GM21737 (cell line): ENCODE results near the gene EBP.
"Not testable (repeated sequence)": the region's sequence is repeated elsewhere in the genome, so short reads cannot be mapped to it uniquely, and the experiment has no call there.

Source experiments
- ATAC-seq: cut with Tn5 transposase; IDR thresholded peaks from one replicate; pipeline ENCODE4 v1.9.1; 2021; ENCODE audit warnings: mild to moderate bottlenecking, moderate library complexity; ENCODE audit not compliant: unreplicated experiment

Gene EBP

DNA sequence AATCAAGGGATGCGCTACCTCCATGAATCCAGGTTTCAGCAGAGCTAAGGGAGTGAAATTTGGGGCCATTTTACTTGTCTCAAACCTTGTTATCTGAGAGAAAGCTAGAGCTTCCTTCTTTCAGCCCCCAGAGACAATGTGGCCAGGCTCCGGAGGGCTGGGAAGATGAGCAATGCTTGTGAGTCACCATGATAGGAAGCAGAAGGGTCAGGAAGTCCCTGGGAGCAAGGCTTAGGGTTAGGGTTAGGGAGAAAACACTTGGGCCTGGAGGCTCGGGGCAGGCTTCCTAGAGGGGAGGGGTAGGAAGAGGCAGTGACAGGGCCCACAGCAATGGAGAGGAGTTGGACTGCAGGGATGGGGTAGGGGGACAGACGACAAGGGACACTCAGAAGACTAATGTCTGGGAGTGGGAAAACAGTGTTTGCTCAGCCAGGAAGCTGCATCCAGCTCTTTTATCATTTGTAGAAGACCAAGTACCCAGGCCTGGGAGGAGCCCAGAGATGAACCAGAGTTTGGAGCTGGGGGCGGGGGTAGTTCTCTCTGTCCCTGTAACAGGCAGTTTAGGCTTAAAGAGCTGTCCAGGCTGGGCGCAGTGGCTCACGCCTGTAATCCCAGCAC, 29.2 kb upstream of the EBP start:
- ATAC-seq: no peak

DNA sequence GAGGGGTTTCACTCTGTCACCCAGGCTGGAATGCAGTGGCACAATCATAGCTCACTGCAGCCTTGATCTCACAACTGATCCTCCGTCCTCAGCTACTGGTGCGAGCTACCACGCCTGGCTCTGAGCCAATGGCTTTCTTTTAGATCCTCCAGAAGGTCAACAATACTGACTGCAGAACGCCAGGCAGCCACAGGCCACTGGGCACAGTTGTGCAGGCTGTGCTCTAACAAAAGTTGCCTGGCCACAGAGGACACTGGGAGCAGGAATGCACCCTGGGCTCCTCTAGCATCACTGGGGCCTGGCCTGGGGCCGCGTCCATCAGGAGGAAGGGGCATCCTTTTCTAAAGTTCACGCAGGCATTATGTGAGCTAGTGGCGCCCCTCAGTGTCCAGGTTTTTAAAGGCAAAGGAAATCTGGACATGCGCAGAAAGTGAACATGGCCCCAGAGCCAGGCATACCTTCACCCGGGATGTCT, 27.7 kb upstream of the EBP start:
- no peak for ATAC-seq

DNA sequence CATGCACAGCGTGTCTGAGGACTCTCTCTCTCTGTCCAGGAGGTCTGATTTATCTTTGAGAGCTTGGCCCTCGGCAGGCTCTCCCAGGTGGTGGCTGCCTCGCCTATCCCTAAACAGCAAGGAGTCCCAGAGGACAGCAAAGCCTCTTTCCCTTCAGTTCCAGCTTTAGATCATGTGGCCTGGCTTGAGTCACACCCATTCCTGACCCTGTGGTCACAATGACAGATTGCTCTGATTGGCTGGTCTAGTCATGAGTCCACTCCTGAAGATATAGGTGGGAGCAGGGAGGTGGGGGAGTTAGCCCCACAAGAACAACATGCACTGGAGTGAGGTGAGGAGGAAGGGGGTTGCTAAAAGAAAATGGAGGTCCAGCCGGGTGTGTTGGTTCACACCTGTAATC, 24.9 kb upstream of the EBP start:
- ATAC-seq: no peak

GRCh38 chrX:48497871-48498270, 23.7 kb upstream of the EBP start:
- ATAC-seq: no peak

DNA sequence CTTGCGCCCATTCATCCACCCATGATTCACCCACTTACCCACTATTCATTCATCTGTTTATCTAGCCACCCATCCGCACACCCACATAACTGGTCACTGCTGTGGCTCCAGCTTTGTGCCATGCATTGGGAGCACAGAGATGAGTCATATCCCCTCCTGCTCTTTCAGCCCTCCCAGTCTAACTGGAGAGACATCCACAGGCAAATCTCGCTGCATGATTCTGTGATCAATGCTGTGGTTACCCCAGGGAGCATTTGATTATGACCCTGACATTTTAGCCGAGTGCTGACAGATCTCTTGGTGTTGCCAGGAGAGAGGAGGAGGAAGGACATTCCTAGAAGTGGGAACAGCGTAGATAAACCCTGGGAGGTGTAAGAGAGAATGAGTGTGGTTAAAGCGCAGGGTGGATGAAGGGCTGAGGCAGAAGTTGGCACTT, 23.2 kb upstream of the EBP start:
- no peak for ATAC-seq

- no peak for ATAC-seq
Observed at GRCh38 chrX:48504261-48504660, 17.3 kb upstream of the EBP start.

DNA sequence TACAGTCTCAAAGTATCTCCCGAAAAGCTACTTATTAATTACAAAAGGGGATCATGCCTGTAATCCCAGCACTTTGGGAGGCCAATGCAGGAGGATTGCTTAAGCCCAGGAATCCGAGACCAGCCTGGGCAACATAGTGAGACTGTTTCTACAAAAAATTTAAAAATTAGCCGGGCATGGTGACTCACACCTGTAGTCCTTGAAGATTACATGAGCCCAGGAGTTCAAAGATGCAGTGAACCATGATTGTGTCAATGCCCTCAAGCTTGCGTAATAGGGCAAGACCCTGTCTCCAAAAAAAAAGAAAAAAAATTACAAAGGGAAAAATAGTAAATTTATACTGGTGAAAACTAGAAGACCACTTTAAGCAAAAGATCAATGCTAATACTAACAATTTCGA, 16.1 kb upstream of the EBP start:
- no peak for ATAC-seq

DNA sequence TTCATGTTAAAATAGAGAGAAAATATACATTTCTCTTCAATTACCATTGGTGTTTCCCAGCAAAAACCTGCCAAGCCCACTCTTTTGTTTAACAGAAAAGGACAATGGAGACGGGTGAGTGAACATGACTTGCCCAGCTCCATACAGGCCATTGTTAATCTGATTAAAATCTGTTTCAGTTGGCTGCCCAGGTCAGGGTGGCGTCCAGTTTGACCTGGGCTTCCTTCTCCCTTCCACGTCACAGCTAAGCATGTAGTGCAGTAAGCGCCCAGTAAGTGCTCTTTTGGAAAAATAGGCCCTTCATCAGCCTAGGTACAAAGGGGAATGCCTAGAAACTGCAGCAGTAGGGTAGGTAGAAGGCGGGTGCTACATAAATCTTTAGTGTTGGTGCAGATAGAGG, 14.4 kb upstream of the EBP start:
- no peak for ATAC-seq

- peak; percentile 73 for ATAC-seq
Observed at GRCh38 chrX:48508400-48509244, 13.0 kb upstream of the EBP start, which contains the start of gene PORCN. TSS of gene PORCN (plus strand) at chrX:48508992. CDS start at chrX:48509821, 829 bp downstream.

GRCh38 chrX:48509245-48509590, 12.4 kb upstream of the EBP start:
- no peak for ATAC-seq

DNA sequence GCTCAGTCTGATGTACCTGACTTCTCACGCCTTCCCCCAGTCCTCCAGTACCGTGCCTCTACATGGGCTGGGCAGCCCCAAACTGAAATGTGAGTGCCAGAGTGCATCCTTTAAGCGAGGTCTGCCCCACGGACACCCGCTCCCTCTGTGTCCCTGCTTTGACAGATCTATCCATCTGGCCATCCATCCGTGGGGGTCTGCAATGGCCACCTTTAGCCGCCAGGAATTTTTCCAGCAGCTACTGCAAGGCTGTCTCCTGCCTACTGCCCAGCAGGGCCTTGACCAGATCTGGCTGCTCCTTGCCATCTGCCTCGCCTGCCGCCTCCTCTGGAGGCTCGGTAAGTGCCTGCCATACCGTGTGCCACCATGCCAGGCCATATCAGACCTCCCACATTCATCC, 12.0 kb upstream of the EBP start:
- no peak for ATAC-seq

- no peak for ATAC-seq
Observed at GRCh38 chrX:48511560-48511959, 10.0 kb upstream of the EBP start.

DNA sequence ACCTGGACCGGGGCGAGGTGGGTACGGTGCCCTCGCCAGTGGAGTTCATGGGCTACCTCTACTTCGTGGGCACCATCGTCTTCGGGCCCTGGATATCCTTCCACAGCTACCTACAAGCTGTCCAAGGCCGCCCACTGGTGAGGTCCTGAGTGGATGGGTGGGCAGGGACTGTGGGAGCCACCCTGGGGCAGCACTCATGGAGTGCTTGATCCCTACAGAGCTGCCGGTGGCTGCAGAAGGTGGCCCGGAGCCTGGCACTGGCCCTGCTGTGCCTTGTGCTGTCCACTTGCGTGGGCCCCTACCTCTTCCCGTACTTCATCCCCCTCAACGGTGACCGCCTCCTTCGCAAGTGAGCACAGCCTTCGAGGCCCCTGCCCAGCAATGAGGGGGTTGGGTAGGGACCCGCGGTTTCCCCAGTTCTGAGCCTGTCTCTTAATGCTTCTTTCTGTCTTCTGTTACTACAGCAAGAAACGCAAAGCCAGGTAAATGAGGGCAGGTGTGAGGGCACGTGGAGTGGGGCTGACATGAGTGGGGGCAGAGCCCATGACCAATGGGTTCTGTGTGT, 9.2 kb upstream of the EBP start:
- ATAC-seq: no peak

DNA sequence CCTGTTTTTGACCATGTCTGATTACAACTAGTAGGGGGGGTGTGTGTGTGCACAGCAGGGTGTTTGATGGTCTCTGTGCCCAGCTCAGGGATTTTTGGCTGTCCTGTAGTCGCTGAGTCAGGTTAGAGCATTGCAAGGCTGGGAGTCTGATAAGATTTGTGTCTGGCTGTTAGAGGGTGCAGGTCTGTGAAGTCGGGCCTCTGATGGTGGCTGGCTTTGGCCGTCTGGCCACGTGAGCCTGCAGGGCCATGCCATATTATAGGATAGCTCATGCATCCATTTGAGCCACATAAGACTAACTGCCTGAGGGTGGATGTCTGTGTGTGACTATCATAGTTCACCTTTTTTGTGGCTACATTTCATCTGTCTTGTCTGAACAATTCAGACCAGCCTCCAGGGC, 7.9 kb upstream of the EBP start:
- ATAC-seq: no peak

GRCh38 chrX:48514126-48514806, 7.3 kb upstream of the EBP start:
- ATAC-seq: no peak

- no peak for ATAC-seq
Observed at GRCh38 chrX:48514868-48515460, 6.6 kb upstream of the EBP start.

- no peak for ATAC-seq
Observed at GRCh38 chrX:48515842-48516241, 5.8 kb upstream of the EBP start.

DNA sequence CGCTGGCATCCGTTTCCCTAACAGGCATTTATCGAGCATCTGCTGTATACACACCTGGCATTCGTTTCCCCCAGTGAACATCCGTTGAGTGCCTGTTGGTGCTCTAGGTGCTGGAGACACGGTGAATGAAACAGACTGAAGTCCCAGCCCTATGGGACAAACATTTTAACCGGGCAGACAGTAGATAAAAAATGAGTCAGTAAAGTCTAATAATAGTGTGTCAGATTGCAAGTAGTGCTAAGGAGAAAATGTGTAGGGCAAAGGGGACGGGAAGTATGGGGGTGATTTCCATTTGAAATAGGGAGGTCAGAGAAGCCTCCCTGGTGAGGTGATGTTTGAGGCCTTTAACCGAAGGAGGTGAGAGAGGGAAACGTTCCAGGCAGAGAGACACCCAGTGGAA, 5.3 kb upstream of the EBP start:
- ATAC-seq: no peak

DNA sequence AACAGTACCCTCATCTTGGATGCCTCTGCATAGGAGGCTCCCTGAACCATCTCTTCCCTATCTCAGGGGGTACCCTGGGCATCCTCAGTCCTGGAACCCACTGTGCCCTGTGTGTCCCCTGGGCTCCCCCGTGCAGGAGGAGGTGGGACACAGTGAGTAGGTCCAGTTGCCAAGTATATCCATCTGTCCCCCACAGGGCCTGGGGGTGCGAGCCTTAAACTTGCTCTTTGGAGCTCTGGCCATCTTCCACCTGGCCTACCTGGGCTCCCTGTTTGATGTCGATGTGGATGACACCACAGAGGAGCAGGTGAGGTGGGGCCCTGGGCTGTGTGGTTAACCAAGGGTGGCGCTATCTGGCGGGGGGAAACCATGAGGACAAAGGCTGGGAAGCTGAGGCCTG, 4.6 kb upstream of the EBP start:
- ATAC-seq: no peak

DNA sequence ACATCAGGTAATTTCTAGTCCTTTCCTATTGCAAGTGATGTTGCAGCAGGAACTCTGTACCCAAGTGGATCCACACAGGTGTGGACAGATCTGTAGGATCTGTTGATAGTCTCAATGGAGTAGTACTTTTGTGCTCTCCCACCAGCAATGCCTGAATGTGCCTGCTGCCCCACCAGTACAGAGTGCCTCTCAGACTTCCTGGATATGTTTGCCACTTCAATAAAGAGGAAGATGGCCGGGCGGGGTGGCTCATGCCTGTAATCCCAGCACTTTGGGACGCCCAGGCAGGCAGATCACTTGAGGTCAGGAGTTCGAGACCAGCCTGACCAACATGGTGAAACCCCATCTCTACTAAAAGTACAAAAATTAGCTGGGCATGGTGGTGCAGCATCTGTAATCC, 2.1 kb upstream of the EBP start:
- not testable (repeated sequence) for ATAC-seq

GRCh38 chrX:48520455-48520854, 1.2 kb upstream of the EBP start:
- no peak for ATAC-seq
